Eye (tissue), 1 donor: ENCODE data around the gene IL6ST.
"Not testable (repeated sequence)": the region's sequence is repeated elsewhere in the genome, so short reads cannot be mapped to it uniquely, and the experiment has no call there.

Experiments
- DNase-seq: peaks from one replicate; pipeline ENCODE4 v3.0.0-alpha.2; 2015

Gene IL6ST

DNA sequence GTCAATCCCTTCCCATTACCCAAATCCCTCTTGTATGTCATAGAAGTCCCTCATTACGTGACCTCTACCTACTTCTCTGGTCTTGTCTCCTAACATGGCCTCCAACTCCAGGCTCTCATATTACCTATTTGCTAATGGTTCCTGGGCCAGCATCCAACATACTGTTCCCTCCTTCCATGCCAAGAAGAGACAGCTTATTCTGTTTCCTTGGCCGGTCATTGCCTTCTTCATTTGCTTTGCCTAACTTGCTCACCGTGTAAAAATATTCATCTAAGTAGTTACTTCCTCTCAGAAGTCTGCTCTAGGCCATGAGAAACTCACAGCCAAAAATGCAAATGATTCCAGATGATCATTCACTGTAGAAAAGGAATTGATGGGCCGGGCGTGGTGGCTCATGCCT lies 8.9 kb upstream of the IL6ST start:
- no peak for DNase-seq

DNA sequence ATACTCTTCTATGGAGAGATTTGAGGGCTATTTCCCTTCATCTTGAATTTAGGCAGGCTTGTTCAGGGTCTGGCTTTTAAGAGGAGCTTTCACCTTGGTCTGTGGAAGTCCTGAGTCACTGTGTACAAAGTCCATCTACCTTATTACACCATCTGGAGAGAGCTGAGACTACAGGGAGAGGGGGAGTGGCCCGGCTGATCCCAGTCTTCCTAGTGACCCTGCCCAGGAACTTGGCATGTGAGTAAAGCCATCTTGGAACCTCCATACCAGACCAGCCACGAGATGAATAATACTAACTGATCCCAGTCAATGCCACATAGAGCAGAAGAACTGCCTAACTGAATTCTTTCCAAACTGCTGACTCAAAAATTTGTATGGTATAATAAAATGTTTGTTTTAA lies 8.4 kb upstream of the IL6ST start:
- no peak for DNase-seq

DNA sequence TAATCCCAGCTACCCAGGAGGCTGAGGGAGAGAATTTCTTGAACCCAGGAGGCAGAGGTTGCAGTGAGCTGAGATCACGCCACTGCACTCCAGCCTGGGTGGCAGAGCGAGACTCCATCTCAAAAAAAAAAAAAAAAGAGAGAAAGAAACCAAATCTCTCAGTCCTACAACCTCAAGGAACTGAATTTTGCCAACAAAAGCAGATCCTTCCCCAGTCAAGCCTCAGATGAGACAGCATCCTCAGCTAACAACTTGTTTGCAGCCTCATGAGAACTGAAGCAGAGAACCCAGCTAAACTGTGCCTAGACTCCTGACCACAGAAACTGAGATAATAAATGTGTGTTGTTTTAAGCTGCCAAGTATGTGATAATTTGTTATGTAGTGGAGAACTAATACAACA lies 7.5 kb upstream of the IL6ST start:
- no peak for DNase-seq

- not testable (repeated sequence) for DNase-seq
Measured at GRCh38 chr5:56000221-56000620, 5.5 kb upstream of the IL6ST start.

GRCh38 chr5:55998966-55999365 lies 4.2 kb upstream of the IL6ST start:
- no peak for DNase-seq

DNA sequence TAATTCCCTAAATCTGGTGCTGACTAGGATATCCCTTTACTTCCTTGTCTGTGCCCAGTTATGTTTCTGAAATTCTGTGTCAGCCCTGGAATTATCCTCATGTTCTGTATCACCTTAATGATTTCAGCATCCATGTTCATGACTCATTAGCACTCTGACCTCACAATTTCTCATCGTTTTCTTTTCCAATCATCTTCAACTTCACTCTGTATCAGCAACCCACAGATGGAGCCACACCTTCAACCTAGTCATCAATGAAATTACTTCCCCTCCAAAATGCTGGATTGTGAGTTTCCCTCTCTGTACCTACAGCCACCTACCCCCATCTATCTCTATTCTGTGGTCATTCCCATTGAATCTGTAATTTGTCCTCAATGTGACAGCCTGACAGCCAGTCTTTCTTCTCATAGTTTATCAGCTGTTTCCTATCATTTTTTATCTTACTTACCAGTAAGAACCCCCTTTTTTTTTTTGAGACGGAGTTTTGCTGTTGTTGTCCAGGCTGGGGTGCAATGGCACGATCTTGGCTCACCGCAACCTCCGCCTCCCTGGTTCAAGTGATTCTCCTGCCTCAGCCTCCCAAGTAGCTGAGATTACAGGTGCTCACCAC lies 3.1 kb upstream of the IL6ST start:
- no peak for DNase-seq

DNA sequence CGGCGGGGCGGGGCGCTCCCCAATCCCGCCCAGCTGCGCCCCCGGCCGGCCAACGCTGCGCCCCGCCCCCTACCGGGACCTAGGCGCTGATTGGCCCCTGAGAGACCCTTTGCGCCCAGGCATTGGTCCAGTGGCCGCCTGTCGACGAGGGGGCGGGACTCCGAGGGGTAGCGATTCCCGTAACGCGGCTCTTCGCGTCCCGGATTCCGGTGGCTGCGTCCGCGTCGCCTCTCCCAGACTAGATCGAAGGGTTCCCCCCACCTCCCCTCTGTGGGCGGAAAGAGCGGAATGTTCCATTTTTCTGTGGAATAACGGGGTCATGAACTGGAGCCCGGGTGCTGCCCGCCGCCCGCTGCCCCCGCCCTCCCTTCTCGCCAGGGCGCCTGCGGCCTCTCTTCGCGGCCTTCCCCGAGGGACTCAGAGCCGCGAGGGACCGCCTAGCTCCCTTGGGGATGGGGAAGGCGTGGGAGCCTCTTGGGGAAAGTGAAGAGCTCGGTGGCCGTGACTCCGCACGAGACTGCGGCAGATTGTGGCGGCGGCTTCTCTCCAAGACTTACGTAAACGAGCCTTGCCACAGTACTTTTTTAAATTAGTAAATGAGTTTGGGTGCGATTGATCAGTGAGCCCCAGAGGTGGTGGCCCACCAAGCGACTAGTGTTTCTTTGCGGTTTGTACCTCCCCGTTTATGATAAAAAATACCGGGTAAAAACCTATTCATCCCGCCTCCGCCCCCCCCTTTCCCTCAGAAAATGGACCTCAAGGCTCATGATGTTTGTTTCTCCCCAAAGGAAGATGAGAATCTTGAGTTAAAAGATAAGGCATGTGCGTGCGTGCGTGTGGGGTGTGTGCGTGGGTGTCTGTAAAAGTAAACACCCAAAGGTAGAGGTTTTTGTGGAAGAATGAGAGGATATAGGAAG lies 493 bp upstream of the IL6ST start:
- peak; percentile 98 for DNase-seq

DNA sequence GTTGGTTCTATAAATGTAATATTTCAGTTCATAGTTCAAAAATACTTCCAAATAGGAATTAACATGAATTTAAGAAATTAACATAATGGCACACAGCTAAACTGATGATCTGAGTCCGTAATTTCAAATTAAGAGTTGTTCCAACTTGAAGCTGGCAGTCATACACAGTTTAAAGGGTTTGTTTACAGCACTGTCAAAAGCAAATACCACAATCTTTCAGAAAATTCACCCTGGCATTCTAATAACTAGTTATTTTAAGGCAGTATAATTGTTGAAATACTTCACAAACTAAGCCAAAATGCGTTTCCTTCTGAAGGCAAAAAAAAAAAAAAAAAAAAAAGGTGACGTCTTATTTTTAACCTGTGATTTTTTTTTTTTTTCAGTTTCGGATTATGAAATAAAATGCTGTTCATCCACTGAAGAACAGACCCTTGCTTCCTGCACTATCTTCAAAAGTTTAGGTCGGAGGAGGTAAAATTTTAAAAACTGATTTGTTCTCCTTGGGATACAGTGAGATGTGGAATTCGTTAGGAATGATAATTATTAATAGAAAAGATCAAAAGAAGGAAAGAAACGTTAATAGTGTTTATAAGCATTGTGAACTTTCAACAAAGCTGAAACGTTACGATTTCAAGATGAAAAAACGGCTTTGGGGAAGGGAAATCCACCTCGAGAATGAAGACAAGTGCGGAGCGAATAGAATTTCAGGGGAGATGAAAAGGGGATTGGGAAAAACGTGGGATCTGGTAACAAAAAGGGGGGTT lies 850 bp downstream of the IL6ST start:
- DNase-seq = no peak

DNA sequence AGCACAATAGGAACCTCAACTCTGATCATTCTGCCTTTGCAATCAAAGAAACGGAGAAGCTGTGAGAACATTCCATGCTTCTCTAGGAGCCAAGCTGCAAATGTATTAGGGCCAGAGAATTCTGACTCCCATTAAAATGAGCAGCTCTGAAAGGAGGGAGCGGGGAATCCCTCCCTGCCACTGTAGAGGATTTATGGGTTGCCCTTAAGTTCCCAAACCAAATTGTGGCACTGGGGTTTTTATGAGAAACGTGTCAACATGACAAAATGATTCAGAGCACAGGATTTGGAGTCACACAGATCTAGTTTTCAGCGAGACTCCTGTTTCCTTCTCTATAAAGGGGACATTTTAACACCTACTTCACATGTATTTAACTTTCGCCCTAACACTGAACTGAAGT lies 1.8 kb downstream of the IL6ST start:
- peak; percentile 44 for DNase-seq

GRCh38 chr5:55991768-55992486 lies 2.8 kb downstream of the IL6ST start:
- DNase-seq = no peak

DNA sequence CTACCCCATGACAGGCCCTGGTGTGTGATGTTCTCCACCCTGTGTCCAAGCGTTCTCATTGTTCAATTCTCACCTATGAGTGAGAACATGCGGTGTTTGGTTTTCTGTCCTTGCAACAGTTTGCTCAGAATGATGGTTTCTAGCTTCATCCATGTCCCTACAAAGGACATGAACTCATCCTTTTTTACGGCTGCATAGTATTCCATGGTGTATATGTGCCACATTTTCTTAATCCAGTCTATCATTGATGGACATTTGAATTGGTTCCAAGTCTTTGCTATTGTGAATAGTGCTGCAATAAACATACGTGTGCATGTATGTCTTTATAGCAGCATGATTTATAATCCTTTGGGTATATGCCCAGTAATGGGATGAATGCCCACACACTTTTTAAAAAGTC lies 3.9 kb downstream of the IL6ST start:
- not testable (repeated sequence) for DNase-seq

DNA sequence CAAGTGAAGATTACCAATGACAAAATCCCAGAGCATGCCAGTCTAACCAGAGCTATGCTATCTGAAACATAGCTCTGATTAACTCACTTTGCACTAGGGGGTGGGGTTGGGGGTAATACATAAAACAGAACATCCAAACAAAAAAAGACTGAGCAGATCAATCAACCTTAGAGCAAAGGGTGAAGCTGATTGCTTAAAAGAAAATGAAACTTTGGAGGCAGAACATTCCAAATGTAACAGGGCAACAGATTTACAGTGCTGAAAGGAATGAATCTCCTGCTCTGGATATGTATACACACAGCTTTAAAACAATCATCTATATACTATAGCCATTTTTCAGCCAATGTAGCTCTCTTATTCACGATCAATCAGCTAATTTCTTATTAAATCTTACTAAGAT lies 4.9 kb downstream of the IL6ST start:
- DNase-seq = no peak

DNA sequence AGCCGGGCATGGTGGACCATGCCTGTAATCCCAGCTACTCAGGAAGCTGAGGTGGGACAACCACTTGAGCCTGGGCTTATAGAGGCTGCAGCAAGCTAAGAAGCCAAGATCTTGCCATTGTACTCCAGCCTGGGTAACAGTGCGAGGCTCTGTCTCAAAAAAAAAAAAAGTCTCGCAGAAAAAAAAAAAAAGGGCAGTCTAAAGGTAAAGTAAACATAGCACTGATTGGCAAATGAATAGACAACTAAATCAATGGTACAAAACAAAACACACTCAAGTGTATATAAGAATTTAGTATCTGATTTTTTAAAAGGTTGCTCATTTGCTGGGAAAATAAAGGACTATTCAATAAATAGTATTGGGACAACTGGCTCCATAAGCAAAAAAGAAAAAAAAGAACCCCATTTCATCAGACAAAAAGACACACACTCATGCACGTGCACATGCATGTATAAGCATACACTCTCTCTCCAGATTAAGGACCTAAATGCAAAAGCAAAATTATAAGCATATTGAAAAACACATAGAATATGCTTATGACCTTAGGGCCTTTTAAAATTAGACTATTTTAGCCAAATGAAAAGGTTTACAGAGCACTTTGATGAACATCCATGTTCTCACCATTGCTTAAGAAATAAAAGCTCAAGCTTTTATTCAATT lies 5.7 kb downstream of the IL6ST start:
- no peak for DNase-seq

GRCh38 chr5:55988428-55988827 lies 6.3 kb downstream of the IL6ST start:
- not testable (repeated sequence) for DNase-seq

DNA sequence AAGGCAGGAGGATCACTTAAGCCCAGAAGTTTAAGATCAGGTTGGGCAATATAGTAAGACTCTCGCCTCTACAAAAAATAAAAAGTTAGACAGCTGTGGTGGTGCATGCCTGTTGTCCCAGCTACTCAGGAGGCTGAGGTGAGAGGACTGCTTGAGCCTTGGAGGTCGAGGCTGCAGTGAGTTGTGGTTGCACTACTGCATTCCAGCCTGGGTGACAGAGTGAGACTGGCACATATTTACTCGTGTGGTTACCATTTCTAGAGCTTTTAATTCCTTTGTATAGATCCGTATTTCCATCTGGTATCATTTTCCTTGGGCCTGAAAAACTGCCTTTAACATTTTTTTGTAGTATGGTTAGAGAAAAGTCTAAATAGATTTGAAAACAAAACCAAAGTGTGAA lies 7.8 kb downstream of the IL6ST start:
- DNase-seq = no peak

GRCh38 chr5:55985181-55985580 lies 9.6 kb downstream of the IL6ST start:
- no peak for DNase-seq

DNA sequence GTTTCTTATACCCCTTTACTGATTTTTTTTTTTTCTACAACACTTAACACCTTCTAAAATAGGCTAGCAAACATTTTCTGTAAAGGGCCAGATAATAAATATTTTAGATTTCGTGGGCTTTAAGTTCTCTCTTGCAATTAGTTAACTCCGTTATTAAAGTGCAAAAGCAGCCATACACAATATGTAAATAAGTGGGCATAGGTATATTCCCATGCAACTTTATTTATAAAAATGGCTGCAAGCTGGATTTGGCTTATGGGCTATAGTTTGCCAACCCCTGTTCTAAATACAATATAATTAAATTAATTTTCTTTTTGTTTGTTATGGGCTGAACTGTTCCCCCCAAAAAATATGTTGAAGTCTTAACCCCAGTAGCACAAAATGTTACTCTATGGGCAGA lies 10.8 kb downstream of the IL6ST start:
- no peak for DNase-seq

- DNase-seq = no peak
Measured at GRCh38 chr5:55982957-55983381, 11.8 kb downstream of the IL6ST start.

DNA sequence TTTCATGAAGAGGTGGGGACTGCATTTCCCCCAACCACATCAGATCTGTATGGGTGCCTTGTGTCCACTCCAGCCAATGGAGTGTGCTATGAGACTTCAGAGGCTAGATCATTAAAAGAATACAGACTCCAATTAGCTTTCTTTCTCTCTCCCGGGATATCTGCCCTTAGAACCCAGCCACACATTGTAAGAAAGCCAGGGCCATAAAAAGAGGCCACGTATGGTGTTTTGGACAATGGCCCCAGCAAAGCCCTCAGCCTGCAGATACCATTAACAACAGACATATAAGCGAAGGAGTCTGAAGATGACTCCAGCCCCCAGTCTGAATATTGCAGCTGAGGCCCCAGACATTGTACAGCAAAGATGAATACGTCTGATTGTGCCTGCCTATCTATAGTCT lies 21.5 kb downstream of the IL6ST start:
- no peak for DNase-seq

GRCh38 chr5:55969956-55970355 lies 24.8 kb downstream of the IL6ST start:
- no peak for DNase-seq

DNA sequence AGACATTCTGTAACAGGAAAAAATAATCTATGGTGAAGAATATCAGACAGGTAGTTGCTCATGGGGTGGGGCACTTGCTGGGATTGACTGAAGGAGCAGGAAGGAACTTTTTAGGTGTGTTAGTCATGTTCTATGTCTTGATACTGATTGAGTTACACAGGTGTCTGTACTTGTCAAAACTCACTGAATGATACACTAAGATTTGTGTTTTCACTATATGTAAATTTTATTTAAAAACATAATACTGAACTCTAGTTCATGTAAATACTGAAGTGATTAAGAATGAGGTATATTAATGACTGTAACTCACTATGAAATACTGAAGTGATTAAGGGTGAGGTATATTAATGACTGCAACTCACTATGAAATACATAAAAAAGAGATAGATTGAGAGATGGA lies 28.5 kb downstream of the IL6ST start:
- no peak for DNase-seq

GRCh38 chr5:55965525-55965924 lies 29.2 kb downstream of the IL6ST start:
- DNase-seq = no peak
